IMR-90 (cell line): ENCODE data around the gene STARD7. TPM values are rescaled to one million over a fixed set of nuclear protein-coding genes. Genes with fewer than 3 reads are reported as not detected.

Source experiments
- ATAC-seq: fragments of 200-7000 bp; cut with Tn5 transposase; 2 replicates; pipeline ENCODE4 v1.9.1; 2020; ENCODE audit warnings: low read depth, mild to moderate bottlenecking, moderate library complexity
- BruUV-seq: library from RNA; stranded (reverse); fragments of 400-500 nt; replicated peaks from 2 replicates; lab custom pipeline; 2021; lab: Mats Ljungman, UMichigan
- CTCF ChIA-PET: fragments of 300-600 bp; formaldehyde crosslinking; extraction: SDS; loops from one replicate; lab custom pipeline; 2021; ENCODE audit warnings: antibody characterized with exemption; lab: Yijun Ruan, JAX
- POLR2A ChIA-PET: fragments of 300-600 bp; sonication (Branson Sonifier 250); formaldehyde crosslinking; loops from one replicate; lab custom pipeline; 2022; ENCODE audit warnings: antibody characterized with exemption; ENCODE audit not compliant: unreplicated experiment; lab: Charles Lee
- DNase-seq: peaks from one replicate; pipeline ENCODE4 v3.0.0; 2013
- H2AFZ ChIP-seq: replicated peaks from 2 replicates; pipeline ENCODE3; 2013; ENCODE audit warnings: low read length, mild to moderate bottlenecking; ENCODE audit not compliant: poor library complexity
- H2AK5ac ChIP-seq: 2 replicates; pipeline ENCODE4 v1.6.1; 2013; ENCODE audit warnings: low read depth, low read length, inconsistent platforms
- H2AK9ac ChIP-seq: replicated peaks from 2 replicates; pipeline ENCODE3; 2013; ENCODE audit warnings: mild to moderate bottlenecking, low read depth, low read length, moderate library complexity; ENCODE audit not compliant: poor library complexity
- H2BK120ac ChIP-seq: 2 replicates; pipeline ENCODE4 v1.6.1; 2013; ENCODE audit warnings: low read depth, low read length, inconsistent platforms
- H2BK15ac ChIP-seq: 3 replicates; pipeline ENCODE4 v1.6.1; 2013; ENCODE audit warnings: low read depth, low read length, inconsistent platforms
- H2BK20ac ChIP-seq: 2 replicates; pipeline ENCODE4 v1.6.1; 2013; ENCODE audit warnings: low read depth, mild to moderate bottlenecking, inconsistent platforms, low read length, moderate library complexity
- H2BK5ac ChIP-seq: 2 replicates; pipeline ENCODE4 v1.6.1; 2013; ENCODE audit warnings: mild to moderate bottlenecking, low read depth, low read length, inconsistent platforms; ENCODE audit not compliant: poor library complexity, severe bottlenecking
- H3K14ac ChIP-seq: replicated peaks from 2 replicates; pipeline ENCODE4 v1.6.1; 2013; ENCODE audit warnings: low read depth, low read length, inconsistent platforms
- H3K18ac ChIP-seq: 2 replicates; pipeline ENCODE4 v1.6.1; 2013; ENCODE audit warnings: low read depth, low read length, control low read depth
- H3K23ac ChIP-seq: 2 replicates; pipeline ENCODE4 v1.6.1; 2013; ENCODE audit warnings: low read depth, low read length, inconsistent platforms
- H3K27ac ChIP-seq: 2 replicates; pipeline ENCODE4 v1.5.1; 2013; ENCODE audit warnings: mild to moderate bottlenecking, control low read depth, low read length; ENCODE audit not compliant: insufficient read depth
- H3K27me3 ChIP-seq: 2 replicates; pipeline ENCODE4 v1.6.1; 2013; ENCODE audit warnings: low read length; ENCODE audit not compliant: control insufficient read depth, insufficient read depth
- H3K36me3 ChIP-seq: 2 replicates; pipeline ENCODE4 v1.6.1; 2013; ENCODE audit warnings: low read length, mixed read lengths; ENCODE audit not compliant: control insufficient read depth, insufficient read depth
- H3K4ac ChIP-seq: 2 replicates; pipeline ENCODE4 v1.6.1; 2013; ENCODE audit warnings: low read depth, low read length, inconsistent platforms
- H3K4me1 ChIP-seq: 2 replicates; pipeline ENCODE4 v1.6.1; 2013; ENCODE audit warnings: low read length, mixed read lengths; ENCODE audit not compliant: control insufficient read depth, insufficient read depth
- H3K4me2 ChIP-seq: 2 replicates; pipeline ENCODE4 v1.6.1; 2013; ENCODE audit warnings: low read depth, mild to moderate bottlenecking, control low read depth, low read length, moderate library complexity
- H3K4me3 ChIP-seq: 2 replicates; pipeline ENCODE4 v1.5.1; 2013; ENCODE audit warnings: low read depth, mild to moderate bottlenecking, control low read depth, low read length, moderate library complexity; ENCODE audit not compliant: insufficient read depth
- H3K56ac ChIP-seq: 2 replicates; pipeline ENCODE4 v1.6.1; 2013; ENCODE audit warnings: low read length, inconsistent platforms; ENCODE audit not compliant: insufficient read depth; ENCODE audit errors: extremely low read depth
- H3K79me1 ChIP-seq, 2 experiments: 2 replicates each; pipeline ENCODE4 v1.6.1; 2013; ENCODE audit warnings: low read length in 2 of 2, inconsistent platforms in 1 of 2, low read depth in 1 of 2
- H3K9ac ChIP-seq: 2 replicates; pipeline ENCODE4 v1.6.1; 2013; ENCODE audit warnings: low read depth, low read length, control low read depth
- H3K9me1 ChIP-seq: 2 replicates; pipeline ENCODE4 v1.6.1; 2013; ENCODE audit warnings: low read length, inconsistent platforms; ENCODE audit not compliant: insufficient read depth
- H3K9me3 ChIP-seq: 2 replicates; pipeline ENCODE4 v1.6.1; 2013; ENCODE audit warnings: low read length; ENCODE audit not compliant: control insufficient read depth, insufficient read depth
- H4K20me1 ChIP-seq: 2 replicates; pipeline ENCODE4 v1.6.1; 2013; ENCODE audit warnings: low read length, inconsistent platforms; ENCODE audit not compliant: insufficient read depth
- H4K5ac ChIP-seq: 2 replicates; pipeline ENCODE4 v1.6.1; 2013; ENCODE audit warnings: mild to moderate bottlenecking, low read depth, low read length, control low read depth
- H4K8ac ChIP-seq, 2 experiments: 2 replicates each; pipeline ENCODE4 v1.6.1; 2013; ENCODE audit warnings: low read depth in 2 of 2, low read length in 2 of 2, control low read depth in 1 of 2, inconsistent platforms in 1 of 2
- H4K91ac ChIP-seq: 2 replicates; pipeline ENCODE4 v1.6.1; 2013; ENCODE audit warnings: low read depth, low read length, inconsistent platforms; ENCODE audit not compliant: insufficient read depth
- BHLHE40 ChIP-seq: fragments of 150-350 bp; IDR thresholded peaks from 2 replicates; pipeline ENCODE4 v1.6.1; 2016; ENCODE audit warnings: mild to moderate bottlenecking, low read depth, low read length
- CTCF ChIP-seq: conservative IDR thresholded peaks from 2 replicates; pipeline ENCODE4 v1.5.1; 2012; ENCODE audit warnings: mild to moderate bottlenecking, low read depth, low read length, improper control_type of control experiment
- FOS ChIP-seq: fragments of 150-350 bp; IDR thresholded peaks from 2 replicates; pipeline ENCODE4 v1.6.1; 2016; ENCODE audit warnings: low read depth, low read length
- MAFK ChIP-seq: IDR thresholded peaks from 2 replicates; pipeline ENCODE4 v1.6.1; 2012; ENCODE audit warnings: low read depth, low read length, improper control_type of control experiment
- MAZ ChIP-seq: IDR thresholded peaks from 2 replicates; pipeline ENCODE4 v1.6.1; 2012; ENCODE audit warnings: low read depth, mild to moderate bottlenecking, low read length, improper control_type of control experiment, moderate library complexity, borderline replicate concordance
- MXI1 ChIP-seq: IDR thresholded peaks from 2 replicates; pipeline ENCODE4 v1.6.1; 2012; ENCODE audit warnings: low read depth, mild to moderate bottlenecking, low read length, moderate library complexity, borderline replicate concordance
- POLR2A ChIP-seq: IDR thresholded peaks from 2 replicates; pipeline ENCODE4 v1.6.1; 2012; ENCODE audit warnings: mild to moderate bottlenecking, low read depth, low read length
- RAD21 ChIP-seq: IDR thresholded peaks from 2 replicates; pipeline ENCODE4 v1.6.1; 2012; ENCODE audit warnings: low read length, improper control_type of control experiment
- RCOR1 ChIP-seq: IDR thresholded peaks from 2 replicates; pipeline ENCODE4 v1.6.1; 2012; ENCODE audit warnings: mild to moderate bottlenecking, low read length, improper control_type of control experiment; ENCODE audit not compliant: insufficient replicate concordance
- USF2 ChIP-seq: fragments of 150-350 bp; IDR thresholded peaks from 2 replicates; pipeline ENCODE4 v1.6.1; 2017; ENCODE audit warnings: mild to moderate bottlenecking, antibody characterized with exemption, low read length, low read depth
- WGBS, 2 experiments: methylation state at CpG; one replicate each; pipeline versions ENCODE4 v1.1.5 to v1.1.7; 2013; ENCODE audit warnings: missing lambda C conversion rate in 2 of 2; ENCODE audit not compliant: insufficient read length in 1 of 2; ENCODE audit errors: extremely low coverage in 2 of 2; 5-methylcytosine and 5-hydroxymethylcytosine counted together
- dilution Hi-C: fragments of 300-500 bp; cut with HindIII; formaldehyde crosslinking; loops from one replicate; pipeline ENCODE4 v1.14.3; 2018; ENCODE audit warnings: low sequenced_read_pairs; ENCODE audit not compliant: unreplicated experiment
- in situ Hi-C: fragments of 300-500 bp; cut with MboI; formaldehyde crosslinking; loops from 3 replicates; pipeline ENCODE4 v1.14.3; 2019; ENCODE audit warnings: low sequenced_read_pairs, inconsistent platforms, mixed read lengths
- intact Hi-C: fragments of 100-400 bp; cut with micrococcal nuclease; formaldehyde crosslinking; loops from 2 replicates; pipeline ENCODE4 v1.10.0; 2022
- polyA plus RNA-seq, 3 experiments: library from polyadenylated mRNA; depleted of rRNA; stranded (reverse); fragments of >200 nt; gene quantifications; 2 replicates each; pipeline ENCODE4 v1.2.3, GENCODE V29; 2012; ENCODE audit warnings: low replicate concordance in 1 of 3
- total RNA-seq: library from RNA; depleted of rRNA; stranded (reverse); fragments of >200 nt; gene quantifications from 2 replicates; pipeline ENCODE4 v1.2.3, GENCODE V29; 2012

The STARD7 gene
- total and polyA plus RNA-seq, 2 of the 4 experiments (the other 2 are of a cell fraction) = 61.7 to 138 TPM

GRCh38 chr2:96145036-96145847 lies 63.4 kb downstream of the STARD7 start, which contains the start of gene DUSP2:
Gene DUSP2, minus strand, starts transcription at chr2:96145440. Its CDS starts 86 bp downstream, at chr2:96145354.
- in situ Hi-C loops (no loop called here), intact Hi-C loops (loop anchor here (5.0 kb wide), 1 partner anchor 62 kb away; the partner anchor contains the start of gene STARD7), dilution Hi-C loops (no loop called here)
- Histone ChIP-seq H3K56ac (no peak within 1 kb of the TSS), H3K14ac (no peak within 1 kb of the TSS; the same call in 1 of the 2 replicates), H4K91ac (no peak within 1 kb of the TSS; the same call in 1 of the 2 replicates), H3K27me3 (no peaks in the 10 kb centered on the region), H3K9me1 (no peaks in the 10 kb centered on the region), H3K4me2 (peak within 1 kb of the TSS; percentile 82), H4K8ac (peak within 1 kb of the TSS in 1 of 2 experiments; percentile 1; a peak in 1 of 4 replicates), H3K36me3 (no peaks in the 10 kb centered on the region), H2BK15ac (no peak within 1 kb of the TSS), H3K27ac (no peak within 1 kb of the TSS; the same call in 1 of the 2 replicates), H4K20me1 (no peaks in the 10 kb centered on the region; the same call in 1 of the 2 replicates), H3K4ac (peak within 1 kb of the TSS; percentile 21), H3K23ac (no peak within 1 kb of the TSS), H2BK5ac (no peak within 1 kb of the TSS), H3K4me3 (peak within 1 kb of the TSS; percentile 65), H3K18ac (no peak within 1 kb of the TSS), H2AK9ac (peak within 1 kb of the TSS; percentile 84), H2BK20ac (no peak within 1 kb of the TSS), H3K79me1 (peaks cover 0 to 4% of the 10 kb centered on the region in 2 experiments; a peak in 1 of 4 replicates), H2AK5ac (0 out of 2 replicates have a peak within 1 kb of the TSS, but pooled peaks have one; percentile 52), H4K5ac (no peak within 1 kb of the TSS), H3K9ac (0 out of 2 replicates have a peak within 1 kb of the TSS, but pooled peaks have one; percentile 17), H3K4me1 (peaks cover 5% of the 10 kb centered on the region; the same call in 1 of the 2 replicates), H2AFZ (peak within 1 kb of the TSS; percentile 93), H3K9me3 (no peaks in the 10 kb centered on the region), H2BK120ac (no peak within 1 kb of the TSS)
- peak; percentile 59 for DNase-seq
- ChIA-PET CTCF (interaction anchor here (1.3 kb wide), 1 partner anchor 29 kb away, joined by 4 read pairs; no protein-coding TSS in a partner anchor), POLR2A (no interaction called here)
- no peak for TF ChIP-seq RCOR1
- TF ChIP-seq MAFK = no peak
- TF ChIP-seq MXI1 = peak; percentile 96
- TF ChIP-seq POLR2A = peak; percentile 95
- no peak for TF ChIP-seq FOS
- no peak for TF ChIP-seq RAD21
- peak; percentile 83 for TF ChIP-seq USF2
- peak; percentile 76 for TF ChIP-seq BHLHE40
- TF ChIP-seq CTCF = no peak
- TF ChIP-seq MAZ = 0 out of 2 replicates have a peak, but pooled peaks have one; percentile 22
- no TSS peak for BruUV-seq
- peak; percentile 85 for ATAC-seq
- WGBS, 2 experiments = 2% methylated on average over 36 of the region's 94 CpGs; no CpG with 5 or more reads in 1 of the 2 experiments
